Measurements from ENCODE around the gene MAML1.

GRCh38 chr5:179698935-179699615 is 33.5 kb upstream of the MAML1 start, which contains the start of gene CANX:
- TF ChIP-seq CTCF (IDR thresholded peaks at IDR 0.05) (no peak), EZH2 (IDR thresholded peaks at IDR 0.05; ENCODE audit: borderline replicate concordance, insufficient read depth, low read depth, low read length, poor library complexity, severe bottlenecking) (no peak)

Data from B cell (primary cell).